HG02970 (cell line): ENCODE results near the gene CEP41.
"Not testable (repeated sequence)": the region's sequence is repeated elsewhere in the genome, so short reads cannot be mapped to it uniquely, and the experiment has no call there.

ENCODE experiments used
- ATAC-seq: cut with Tn5 transposase; IDR thresholded peaks from one replicate; pipeline ENCODE4 v1.9.1; 2021; ENCODE audit warnings: mild to moderate bottlenecking, moderate library complexity, moderate number of reproducible peaks; ENCODE audit not compliant: unreplicated experiment, low FRiP score

Gene CEP41

DNA sequence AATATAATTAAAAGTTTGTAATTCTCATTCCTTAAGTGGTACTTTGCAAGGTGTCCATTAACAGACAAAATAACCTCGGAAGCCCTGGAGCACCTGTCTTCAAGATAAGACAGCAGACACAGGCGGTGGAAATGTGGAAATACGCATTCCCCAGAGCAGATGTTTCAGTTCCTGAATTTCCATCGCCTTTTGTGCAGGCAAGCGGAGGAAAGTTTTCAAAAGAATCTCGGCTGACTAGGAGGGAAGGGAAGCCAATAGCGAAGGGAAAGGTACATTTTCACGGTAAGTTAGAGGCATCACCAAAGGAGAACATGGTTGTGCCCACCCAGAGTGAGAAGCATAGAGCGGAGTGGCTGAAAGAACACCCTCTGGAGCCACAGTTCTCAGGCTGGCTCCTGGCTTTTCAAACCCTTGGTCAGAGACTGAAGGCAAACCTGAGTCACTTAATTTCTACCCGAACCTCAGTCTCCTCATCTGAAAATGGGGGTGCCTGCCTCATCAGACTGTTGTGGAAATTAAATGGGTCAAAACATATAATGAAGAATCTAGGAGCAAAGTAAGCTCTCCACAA is 46.9 kb downstream of the CEP41 start:
- ATAC-seq = no peak

DNA sequence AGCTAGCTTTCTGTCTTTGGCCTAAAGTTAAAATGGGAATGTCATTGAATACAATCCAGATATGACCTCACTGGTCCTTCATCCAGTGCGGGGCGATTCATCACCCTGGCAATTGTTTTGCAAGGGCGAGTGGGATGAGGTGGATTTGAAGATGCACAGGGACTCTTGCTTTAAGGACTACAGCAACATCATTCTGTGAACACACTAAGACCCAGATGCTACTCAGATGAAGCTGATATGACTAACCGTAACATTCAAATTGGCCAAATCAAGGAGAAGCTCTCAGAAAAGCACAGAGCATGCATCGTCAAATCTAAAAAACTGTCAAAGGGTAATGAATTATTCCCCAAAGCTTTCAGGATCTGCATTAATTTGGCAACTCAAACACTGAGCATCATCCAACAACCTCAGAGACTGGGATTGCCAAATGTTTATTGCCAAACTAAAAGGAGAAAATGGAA is 47.7 kb downstream of the CEP41 start:
- no peak for ATAC-seq

DNA sequence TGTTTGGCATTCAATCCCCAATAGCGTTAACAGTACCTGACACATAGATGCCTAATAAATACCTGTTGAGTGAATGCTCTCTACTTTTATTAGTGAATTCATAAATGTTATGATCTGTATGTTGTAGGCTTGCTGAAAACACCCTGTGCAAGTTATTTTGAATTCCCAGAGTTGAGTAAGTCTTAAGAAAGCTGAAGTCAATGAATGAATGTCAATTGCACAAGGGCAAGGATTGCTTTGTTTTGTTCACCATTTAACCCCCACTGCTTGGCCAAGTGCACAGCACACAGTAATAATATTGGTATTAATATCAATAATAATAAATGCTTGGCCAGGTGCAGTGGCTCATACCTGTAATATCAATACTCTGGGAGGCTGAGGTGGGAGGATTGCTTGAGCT is 50.3 kb downstream of the CEP41 start:
- ATAC-seq = no peak

DNA sequence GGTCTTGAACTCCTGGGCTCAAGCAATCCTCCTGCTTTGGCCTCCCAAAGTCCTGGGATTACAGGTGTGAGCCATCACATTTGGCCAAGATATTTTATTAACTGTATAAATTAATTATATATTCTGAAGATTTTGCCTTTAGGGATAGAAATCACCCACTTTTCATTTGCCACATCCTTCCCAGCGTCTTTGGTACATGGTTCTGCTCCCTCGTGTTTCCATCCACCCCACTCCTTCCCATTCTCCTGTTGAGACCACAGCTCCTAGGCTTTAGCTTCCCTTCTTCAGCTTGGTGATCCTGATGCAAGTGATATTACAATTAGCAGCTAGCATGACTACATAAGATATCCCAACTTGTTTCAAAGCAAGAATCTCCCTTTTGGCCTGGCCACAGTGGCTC is 52.1 kb downstream of the CEP41 start:
- no peak for ATAC-seq

DNA sequence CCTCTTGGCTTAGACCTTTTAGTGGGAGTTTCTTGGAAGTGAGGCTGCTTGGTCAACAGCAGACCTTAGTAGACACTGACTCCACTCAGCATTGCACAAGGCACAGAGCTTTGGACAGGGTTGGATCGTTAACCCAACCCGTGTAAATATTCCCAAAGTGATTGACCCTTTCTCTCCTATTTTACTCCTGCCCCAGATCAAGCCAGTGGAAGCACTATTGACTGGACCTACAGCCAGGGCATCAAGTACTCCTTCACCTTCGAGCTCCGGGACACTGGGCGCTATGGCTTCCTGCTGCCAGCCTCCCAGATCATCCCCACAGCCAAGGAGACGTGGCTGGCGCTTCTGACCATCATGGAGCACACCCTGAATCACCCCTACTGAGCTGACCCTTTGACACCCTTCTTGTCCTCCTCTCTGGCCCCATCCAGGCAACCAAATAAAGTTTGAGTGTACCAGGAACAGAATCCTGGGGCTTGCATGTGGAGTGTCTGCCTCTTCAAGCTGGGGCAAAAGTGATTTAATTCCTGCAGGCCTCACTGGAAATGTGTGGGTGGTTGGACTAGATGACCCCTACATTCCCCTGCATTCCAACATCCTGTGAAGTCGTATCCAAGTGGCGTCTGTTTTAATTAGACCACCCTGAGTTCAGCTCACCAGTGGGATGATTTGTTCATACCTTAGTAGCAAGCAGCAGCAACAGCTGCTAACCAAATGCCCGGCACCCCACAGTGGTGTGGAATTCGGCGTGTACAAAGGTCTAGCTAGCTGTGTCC is 53.0 kb downstream of the CEP41 start:
- ATAC-seq = no peak

DNA sequence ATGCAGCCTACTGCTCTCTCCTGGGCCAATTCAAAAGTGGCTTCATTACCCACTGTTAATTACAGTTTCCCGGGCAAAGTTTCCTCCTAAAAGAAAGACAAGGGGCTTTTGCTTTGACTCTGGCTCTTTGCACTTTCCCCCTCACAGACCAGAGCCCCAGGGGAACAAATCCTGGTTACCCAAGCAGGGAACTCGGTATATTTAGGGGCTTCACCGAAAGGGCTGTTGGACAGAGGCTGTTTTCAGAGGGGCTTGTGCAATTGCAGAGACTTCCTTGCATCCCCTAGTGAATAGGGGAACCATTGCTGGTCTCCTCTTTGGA is 53.5 kb downstream of the CEP41 start:
- no peak for ATAC-seq

DNA sequence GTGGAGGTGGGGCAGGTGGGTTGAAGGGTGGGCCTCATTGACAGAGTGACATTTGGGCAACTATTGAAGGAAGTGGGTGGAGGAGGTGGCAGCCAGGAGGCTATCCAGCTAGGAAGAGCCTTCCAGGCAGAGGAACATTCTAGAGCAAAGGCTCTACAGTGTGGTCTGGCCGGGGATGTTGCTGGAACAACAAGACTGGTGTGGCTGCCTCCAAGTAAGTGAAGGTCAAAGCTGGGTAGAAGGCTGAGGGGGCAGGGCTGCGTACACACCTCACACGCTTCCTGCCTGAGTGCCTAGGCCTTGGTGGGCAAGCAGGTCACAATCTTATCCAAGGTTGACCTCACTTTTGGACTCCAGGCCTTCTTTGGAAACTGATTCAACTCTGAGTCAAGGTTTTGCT is 53.9 kb downstream of the CEP41 start:
- ATAC-seq = no peak

DNA sequence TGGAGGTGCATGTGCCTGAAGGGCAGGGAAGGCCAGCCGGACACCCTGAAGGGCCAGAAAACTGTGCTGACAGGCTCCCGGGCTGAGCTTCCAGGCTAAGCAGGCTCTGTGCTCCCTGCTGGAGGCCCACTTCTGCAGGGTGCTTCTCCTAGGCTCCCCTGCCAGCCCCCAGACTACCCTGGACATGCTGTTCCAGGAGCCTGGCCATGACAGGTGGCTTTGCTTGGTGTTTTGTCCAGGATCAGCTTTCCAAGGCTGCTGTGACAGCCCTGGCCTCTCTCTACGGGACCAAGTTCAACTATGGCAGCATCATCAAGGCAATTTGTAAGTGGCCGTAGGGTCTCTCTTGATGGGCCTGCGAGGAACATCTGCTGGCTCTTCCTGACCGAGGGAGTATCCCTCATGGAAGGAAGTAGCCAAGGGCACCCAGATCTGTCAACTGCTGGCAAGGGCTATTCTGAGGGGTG is 55.2 kb downstream of the CEP41 start:
- no peak for ATAC-seq

DNA sequence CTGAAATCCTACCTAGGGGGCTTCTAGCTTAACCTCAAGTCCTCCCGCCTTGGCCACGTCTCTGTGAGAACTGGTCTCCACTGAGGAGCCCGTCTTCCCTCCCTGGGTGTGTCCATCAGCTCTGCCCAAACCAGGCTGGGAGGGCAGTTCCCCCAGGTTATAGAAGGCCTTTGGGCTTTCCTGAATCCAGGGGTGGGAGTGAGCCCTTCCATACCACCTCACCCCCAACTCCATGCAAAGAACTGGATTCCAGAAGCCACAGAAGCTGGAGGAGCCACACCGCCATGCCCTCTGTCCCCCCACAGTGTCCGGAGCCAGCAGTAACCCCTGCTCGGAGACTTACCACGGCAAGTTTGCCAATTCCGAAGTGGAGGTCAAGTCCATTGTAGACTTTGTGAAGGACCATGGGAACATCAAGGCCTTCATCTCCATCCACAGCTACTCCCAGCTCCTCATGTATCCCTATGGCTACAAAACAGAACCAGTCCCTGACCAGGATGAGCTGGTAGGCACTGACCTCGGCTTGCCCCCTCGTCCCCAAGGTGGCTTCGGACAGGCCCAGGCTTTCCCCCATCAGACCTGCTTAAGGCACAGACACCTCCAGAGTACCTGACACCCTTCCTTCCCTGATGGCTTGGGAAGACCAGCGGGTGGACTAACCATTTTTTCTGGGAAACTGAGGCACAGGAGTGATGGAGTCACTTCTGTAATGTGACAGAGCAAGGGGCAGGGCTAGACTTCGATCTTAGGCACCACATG is 55.8 kb downstream of the CEP41 start:
- ATAC-seq = no peak

DNA sequence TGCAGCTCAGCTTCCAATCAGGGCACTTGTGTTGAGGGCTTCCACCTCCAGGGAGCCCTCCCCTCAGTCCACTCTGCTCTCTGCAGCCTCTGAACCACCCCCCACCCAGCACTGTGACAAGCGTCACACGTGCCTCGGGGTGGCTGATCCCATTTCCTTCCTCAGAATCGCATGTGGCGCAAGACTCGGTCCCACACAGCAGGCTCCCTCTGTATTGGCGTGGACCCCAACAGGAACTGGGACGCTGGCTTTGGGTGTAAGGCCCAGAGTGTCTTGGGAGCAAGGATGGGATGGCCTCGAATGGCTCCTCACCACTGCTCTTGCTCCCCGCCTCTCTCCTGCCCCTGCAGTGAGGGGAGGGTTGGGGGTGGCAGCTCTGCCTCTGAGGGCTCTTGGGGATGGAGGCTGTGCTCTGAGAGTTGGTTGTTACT is 56.4 kb downstream of the CEP41 start:
- ATAC-seq = no peak

DNA sequence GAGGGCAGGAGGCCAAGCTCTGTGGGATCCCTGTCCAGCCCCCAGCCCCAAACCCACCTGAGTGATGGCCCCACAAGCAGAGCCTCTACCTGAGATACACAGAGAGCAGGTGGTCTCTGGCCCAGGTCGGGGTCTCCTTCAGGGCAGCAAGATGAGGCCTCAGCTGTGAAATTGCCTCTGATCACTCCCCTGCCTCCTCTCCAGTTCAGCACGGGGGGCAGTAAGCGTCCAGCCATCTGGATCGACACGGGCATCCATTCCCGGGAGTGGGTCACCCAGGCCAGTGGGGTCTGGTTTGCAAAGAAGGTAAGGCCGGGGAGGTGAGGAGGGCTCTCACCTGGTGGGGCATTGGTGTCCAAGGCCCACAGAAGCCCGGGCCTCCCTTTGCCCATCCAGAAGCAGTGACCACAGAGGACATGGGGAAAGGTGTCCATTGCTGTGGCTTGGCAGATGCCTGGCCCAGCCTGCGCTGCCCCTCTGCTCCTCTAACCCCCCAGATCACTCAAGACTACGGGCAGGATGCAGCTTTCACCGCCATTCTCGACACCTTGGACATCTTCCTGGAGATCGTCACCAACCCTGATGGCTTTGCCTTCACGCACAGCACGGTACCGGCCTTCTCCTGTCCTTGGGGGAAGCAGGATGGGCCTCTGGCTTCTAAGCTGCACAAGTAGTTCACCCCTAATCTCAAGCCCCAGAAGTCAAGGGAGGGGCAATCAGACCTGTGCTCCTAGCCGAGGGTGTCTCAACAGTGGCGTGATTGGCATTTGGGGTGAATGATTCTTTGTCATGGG is 57.4 kb downstream of the CEP41 start:
- no peak for ATAC-seq

DNA sequence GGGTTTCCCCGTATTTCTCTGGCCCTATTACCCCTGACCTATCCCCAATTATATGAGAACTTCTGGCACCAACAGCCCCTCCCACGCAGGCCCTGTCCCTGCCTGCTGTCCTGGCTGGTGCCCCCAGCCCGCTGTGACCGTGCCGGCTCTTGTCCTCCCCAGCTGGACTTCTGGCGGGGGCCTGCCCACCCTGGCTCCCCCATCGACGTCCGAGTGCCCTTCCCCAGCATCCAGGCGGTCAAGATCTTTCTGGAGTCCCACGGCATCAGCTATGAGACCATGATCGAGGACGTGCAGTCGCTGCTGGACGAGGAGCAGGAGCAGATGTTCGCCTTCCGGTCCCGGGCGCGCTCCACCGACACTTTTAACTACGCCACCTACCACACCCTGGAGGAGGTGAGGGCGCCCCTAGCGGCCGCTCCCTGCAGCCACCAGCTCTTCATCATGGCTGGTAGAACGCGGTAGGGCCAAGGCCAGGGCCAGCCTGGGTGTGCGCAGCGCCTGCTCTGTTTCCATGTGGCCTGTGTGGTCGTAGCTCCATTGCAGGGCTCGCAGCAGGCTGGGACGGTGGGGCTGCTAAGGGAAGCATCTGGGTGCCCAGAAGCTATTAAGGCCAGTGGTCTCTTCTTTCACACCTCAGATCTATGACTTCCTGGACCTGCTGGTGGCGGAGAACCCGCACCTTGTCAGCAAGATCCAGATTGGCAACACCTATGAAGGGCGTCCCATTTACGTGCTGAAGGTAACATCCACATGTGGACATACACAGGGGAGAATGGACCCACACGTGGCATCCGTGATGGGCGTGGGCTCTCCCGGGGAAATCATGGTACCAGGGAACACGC is 59.1 kb downstream of the CEP41 start:
- ATAC-seq = no peak

DNA sequence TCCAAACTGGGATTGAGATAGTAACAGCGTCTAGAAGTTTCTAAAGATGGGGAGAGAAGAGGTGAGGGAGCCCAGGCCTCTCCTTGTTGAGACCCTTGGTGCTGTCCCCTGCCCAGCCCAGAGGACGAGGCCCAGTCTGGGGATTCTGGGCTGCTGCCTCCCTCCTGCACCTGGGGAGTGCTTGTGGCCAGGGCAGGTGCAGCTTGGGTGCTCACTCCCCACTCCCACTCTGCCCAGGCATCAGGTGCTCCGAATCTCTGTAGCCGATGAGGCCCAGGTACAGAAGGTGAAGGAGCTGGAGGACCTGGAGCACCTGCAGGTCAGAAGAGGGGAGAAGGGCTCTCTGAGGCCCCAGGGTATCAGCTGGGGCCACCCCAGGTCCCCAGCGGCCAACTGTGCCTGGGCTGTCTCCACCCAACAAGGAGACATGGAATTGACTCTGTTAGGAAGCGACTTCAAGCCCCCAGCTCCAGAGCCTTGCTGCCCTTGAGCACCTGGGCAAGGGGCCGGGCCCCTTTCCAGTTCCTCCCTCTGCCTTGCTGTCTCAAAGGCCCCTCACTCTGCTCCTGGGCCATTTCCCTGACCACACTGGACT is 59.9 kb downstream of the CEP41 start:
- ATAC-seq = no peak

DNA sequence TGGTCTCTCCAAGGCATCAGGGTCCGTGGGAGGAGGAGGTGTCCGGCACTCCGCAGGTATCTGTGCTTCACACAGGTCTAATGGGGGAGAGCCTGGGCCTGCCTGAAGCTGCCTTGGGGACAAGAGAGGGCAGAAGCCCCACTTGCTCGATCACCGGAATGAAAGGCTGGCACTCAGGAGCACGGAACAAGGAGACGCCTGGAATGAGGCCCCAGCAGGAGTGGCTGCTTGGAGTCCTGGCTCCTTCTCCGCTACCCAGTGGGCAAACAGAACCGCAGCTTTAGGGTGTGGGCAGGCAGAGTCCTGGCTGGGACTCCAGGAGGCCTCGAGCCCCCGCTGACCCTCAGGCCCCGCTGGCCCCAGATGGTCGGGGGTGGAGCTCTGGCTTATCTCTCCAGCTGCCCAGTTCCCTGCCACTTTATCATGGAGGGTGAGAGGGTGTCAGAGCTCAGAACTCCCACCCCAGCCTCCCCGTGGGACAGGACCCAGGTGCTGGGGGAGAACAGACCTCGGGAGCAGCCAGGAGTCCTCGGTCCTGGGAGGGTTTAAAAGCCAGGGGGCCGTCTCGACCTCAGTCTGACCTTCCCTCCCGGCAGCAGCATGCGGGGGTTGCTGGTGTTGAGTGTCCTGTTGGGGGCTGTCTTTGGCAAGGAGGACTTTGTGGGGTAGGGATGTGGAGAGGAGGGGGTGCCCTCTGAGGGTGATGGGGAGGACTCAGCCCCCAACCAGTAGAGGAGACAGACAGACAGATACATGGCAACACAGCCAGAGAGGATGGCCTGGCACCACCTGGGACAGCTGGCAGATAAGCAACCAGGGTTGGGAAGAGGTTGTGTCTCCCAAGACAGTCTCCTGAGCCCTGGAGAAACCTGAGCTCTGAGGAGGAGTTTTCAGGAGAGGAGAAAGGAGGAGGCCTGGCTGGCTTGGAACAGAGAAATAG is 60.6 kb downstream of the CEP41 start, which contains the start of gene CPA1:
Gene CPA1, plus strand, starts transcription at position 574 of the 940 bp plus-strand sequence. Its CDS starts 27 bp downstream, at position 601.
- ATAC-seq = no peak

DNA sequence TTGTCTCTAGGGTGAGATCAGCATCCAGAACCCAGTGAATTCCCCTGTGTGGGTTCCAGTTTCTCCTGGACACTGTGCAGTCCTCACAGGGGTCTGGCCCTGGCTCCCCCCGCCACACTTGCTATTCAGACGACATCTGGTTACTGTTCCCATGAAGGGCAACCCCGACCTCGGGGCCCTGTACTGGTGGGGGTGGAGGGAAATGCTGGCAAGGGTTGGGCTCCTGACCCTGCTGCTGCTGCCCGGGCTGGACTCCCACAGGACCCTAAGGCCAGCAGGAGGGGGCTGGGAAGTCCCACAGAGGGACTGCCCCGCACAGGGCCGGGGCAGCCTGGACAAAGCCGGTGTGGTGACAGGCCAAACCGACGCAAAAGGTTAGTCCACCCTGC is 61.3 kb downstream of the CEP41 start:
- no peak for ATAC-seq

DNA sequence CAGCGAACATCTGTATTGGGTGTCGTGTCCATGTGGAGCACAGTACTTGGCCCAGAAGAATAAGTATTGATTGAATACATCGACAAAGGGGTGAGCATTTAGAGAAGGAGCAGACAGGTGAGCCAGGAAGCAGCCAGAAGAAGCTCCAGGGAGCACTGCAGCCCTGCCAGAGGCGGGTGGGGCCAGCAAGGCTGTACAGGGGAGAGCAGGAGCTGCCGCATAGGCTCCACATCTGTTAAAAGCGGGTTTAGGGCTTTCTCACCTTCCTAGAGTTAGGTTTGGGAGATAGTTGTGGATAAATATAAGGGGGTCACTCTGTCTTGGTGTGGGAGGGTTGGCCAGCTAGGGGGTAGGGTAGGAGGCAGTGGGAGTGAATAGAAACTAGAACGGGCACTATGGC is 61.8 kb downstream of the CEP41 start:
- ATAC-seq = no peak

DNA sequence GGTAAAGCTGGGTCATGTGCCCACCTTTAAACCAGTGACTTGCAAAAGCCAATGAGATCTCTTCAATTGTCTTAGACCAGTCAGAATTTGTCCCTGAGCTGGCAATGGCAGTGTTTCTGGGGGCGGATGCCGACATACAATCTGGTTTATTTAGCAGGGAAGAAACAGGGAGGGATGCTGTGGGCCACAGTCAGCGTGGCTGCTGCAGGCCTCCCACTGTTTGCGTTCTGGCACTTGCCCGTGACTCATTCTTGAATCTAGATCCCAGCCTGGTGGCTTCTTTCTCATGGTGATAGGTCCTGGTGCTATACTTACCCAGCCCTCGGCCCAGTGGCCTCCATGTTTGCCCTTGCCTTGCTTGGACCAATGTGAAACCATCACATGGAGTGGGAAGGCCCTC is 63.6 kb downstream of the CEP41 start:
- ATAC-seq = no peak

DNA sequence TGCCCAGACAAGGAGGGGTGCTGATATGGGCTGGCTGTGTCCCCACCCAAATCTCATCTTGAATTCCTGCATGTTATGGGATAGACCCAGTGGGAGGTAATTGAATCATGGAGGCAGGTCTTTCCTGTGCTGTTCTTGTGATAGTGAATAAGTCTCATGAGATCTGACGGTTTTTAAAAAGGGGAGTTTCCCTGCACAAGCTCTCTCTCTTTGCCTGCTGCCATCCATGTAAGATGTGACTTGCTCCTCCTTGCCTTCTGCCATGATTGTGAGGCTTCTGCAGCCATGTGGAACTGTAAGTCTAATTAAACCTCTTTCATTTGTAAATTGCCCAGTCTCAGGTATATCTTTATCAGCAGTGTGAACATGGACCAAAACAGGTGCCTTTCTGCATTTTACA is 64.4 kb downstream of the CEP41 start:
- not testable (repeated sequence) for ATAC-seq
